ENCODE measurements around the gene MYO1C. TPM values are rescaled to one million over a fixed set of nuclear protein-coding genes. Genes with fewer than 3 reads are reported as not detected.

The MYO1C gene
- total RNA-seq, 1 donor: 250 TPM

- peaks cover 5% of the 10 kb centered on the region for H3K4me1 ChIP-seq (ENCODE audit: insufficient read depth, low read length)
- peak; percentile 75 for DNase-seq (ENCODE audit: insufficient read length, low spot score, missing footprints)
These were observed 20.3 kb downstream of the MYO1C start for GRCh38 chr17:1471911-1472821.

GRCh38 chr17:1471490-1471889, 21.0 kb downstream of the MYO1C start:
- H3K36me3 ChIP-seq (ENCODE audit: insufficient read depth, low read length): peaks cover 78% of the 10 kb centered on the region
- H3K4me3 ChIP-seq (ENCODE audit: insufficient read depth, low read length): no peak overlapping the region
- H3K9me3 ChIP-seq (ENCODE audit: low read depth, low read length): no peaks in the 10 kb centered on the region
- H2AFZ ChIP-seq (ENCODE audit: low read length): no peak overlapping the region
- no peak overlapping the region for H3K4me2 ChIP-seq (ENCODE audit: insufficient read depth, low read length)
- DNase-seq (ENCODE audit: insufficient read length, low spot score, missing footprints): peak; percentile 81
- peaks cover 4% of the 10 kb centered on the region for H3K4me1 ChIP-seq (ENCODE audit: insufficient read depth, low read length)
- no peak overlapping the region for H3K27ac ChIP-seq (ENCODE audit: low read depth, low read length)
- H3K27me3 ChIP-seq (ENCODE audit: insufficient read depth, low read length): no peaks in the 10 kb centered on the region
- peaks cover 26% of the 10 kb centered on the region for H4K20me1 ChIP-seq (ENCODE audit: insufficient read depth, low read length)
- no peak for TF ChIP-seq CTCF (IDR thresholded peaks at IDR 0.05; ENCODE audit: extremely low read depth, low read depth, low read length)
- peaks cover 7% of the 10 kb centered on the region for H3K79me2 ChIP-seq (ENCODE audit: insufficient read depth, low read length)

More at GRCh38 chr17:1471911-1472821, 20.3 kb downstream of the MYO1C start:
- Histone ChIP-seq H3K27me3 (ENCODE audit: insufficient read depth, low read length) (no peaks in the 10 kb centered on the region), H3K36me3 (ENCODE audit: insufficient read depth, low read length) (peaks cover 78% of the 10 kb centered on the region), H4K20me1 (ENCODE audit: insufficient read depth, low read length) (peaks cover 27% of the 10 kb centered on the region), H3K4me3 (ENCODE audit: insufficient read depth, low read length) (no peak overlapping the region), H3K79me2 (ENCODE audit: insufficient read depth, low read length) (peaks cover 7% of the 10 kb centered on the region), H3K4me2 (ENCODE audit: insufficient read depth, low read length) (no peak overlapping the region), H2AFZ (ENCODE audit: low read length) (no peak overlapping the region), H3K9me3 (ENCODE audit: low read depth, low read length) (no peaks in the 10 kb centered on the region), H3K27ac (ENCODE audit: low read depth, low read length) (no peak overlapping the region)
- no peak for TF ChIP-seq CTCF (IDR thresholded peaks at IDR 0.05; ENCODE audit: extremely low read depth, low read depth, low read length)

- H2AFZ ChIP-seq (ENCODE audit: low read length): no peak overlapping the region
- peaks cover 24% of the 10 kb centered on the region for H4K20me1 ChIP-seq (ENCODE audit: insufficient read depth, low read length)
- H3K4me2 ChIP-seq (ENCODE audit: insufficient read depth, low read length): no peak overlapping the region
- peak; percentile 51 for DNase-seq (ENCODE audit: insufficient read length, low spot score, missing footprints)
- H3K27me3 ChIP-seq (ENCODE audit: insufficient read depth, low read length): no peaks in the 10 kb centered on the region
- no peaks in the 10 kb centered on the region for H3K4me1 ChIP-seq (ENCODE audit: insufficient read depth, low read length)
- peaks cover 7% of the 10 kb centered on the region for H3K79me2 ChIP-seq (ENCODE audit: insufficient read depth, low read length)
- no peak for TF ChIP-seq CTCF (IDR thresholded peaks at IDR 0.05; ENCODE audit: extremely low read depth, low read depth, low read length)
- no peaks in the 10 kb centered on the region for H3K9me3 ChIP-seq (ENCODE audit: low read depth, low read length)
- H3K27ac ChIP-seq (ENCODE audit: low read depth, low read length): no peak overlapping the region
- peaks cover 78% of the 10 kb centered on the region for H3K36me3 ChIP-seq (ENCODE audit: insufficient read depth, low read length)
- H3K4me3 ChIP-seq (ENCODE audit: insufficient read depth, low read length): no peak overlapping the region
These were observed 21.6 kb downstream of the MYO1C start for GRCh38 chr17:1470755-1471462.
